Caco-2 (cell line): ENCODE data around the gene CDC42SE2. TPM values are rescaled to one million over a fixed set of nuclear protein-coding genes. Genes with fewer than 3 reads are reported as not detected.

Experiments
- BruUV-seq: library from RNA; stranded (reverse); fragments of 400-500 nt; replicated peaks from 2 replicates; lab custom pipeline; 2021; lab: Mats Ljungman, UMichigan
- CTCF ChIA-PET: fragments of 300-600 bp; sonication (Branson Sonifier 250); formaldehyde crosslinking; loops from one replicate; lab custom pipeline; 2022; ENCODE audit warnings: antibody characterized with exemption; lab: Charles Lee
- POLR2A ChIA-PET: fragments of 300-600 bp; sonication (Branson Sonifier 250); formaldehyde crosslinking; loops from one replicate; lab custom pipeline; 2022; ENCODE audit warnings: antibody characterized with exemption; lab: Charles Lee
- DNase-seq, 2 experiments: peaks; one replicate each; pipeline versions ENCODE4 v3.0.0 to v3.0.0-alpha.2; 2020 to 2022
- H3K27me3 ChIP-seq: replicated peaks from 2 replicates; pipeline ENCODE4 v1.6.0; 2011; ENCODE audit warnings: low read length; ENCODE audit not compliant: control insufficient read depth, insufficient read depth
- H3K36me3 ChIP-seq: 2 replicates; pipeline ENCODE4 v1.5.1; 2011; ENCODE audit warnings: low read length; ENCODE audit not compliant: control insufficient read depth, insufficient read depth
- H3K4me1 ChIP-seq: fragments of 250-450 bp; sonication (Bioruptor Pico); 2 replicates; pipeline ENCODE4 v1.5.1; 2020; ENCODE audit warnings: mild to moderate bottlenecking
- H3K4me3 ChIP-seq: 2 replicates; pipeline ENCODE4 v1.5.1; 2011; ENCODE audit warnings: low read depth, mild to moderate bottlenecking, control low read depth, low read length
- H3K9me3 ChIP-seq: fragments of 250-450 bp; sonication (Bioruptor Pico); 2 replicates; pipeline ENCODE4 v1.5.1; 2020; ENCODE audit warnings: mild to moderate bottlenecking, moderate library complexity
- H3K27ac Mint-ChIP-seq: one replicate; pipeline ENCODE4 v1.8.0; 2022; ENCODE audit warnings: mixed read lengths; ENCODE audit not compliant: unreplicated experiment
- H3K27me3 Mint-ChIP-seq: one replicate; pipeline ENCODE4 v1.8.0; 2022; ENCODE audit warnings: mixed read lengths; ENCODE audit not compliant: insufficient read depth, unreplicated experiment
- H3K36me3 Mint-ChIP-seq: one replicate; pipeline ENCODE4 v1.8.0; 2022; ENCODE audit warnings: mild to moderate bottlenecking, mixed read lengths; ENCODE audit not compliant: insufficient read depth, unreplicated experiment
- H3K4me1 Mint-ChIP-seq: one replicate; pipeline ENCODE4 v1.8.0; 2022; ENCODE audit warnings: low read depth, mixed read lengths; ENCODE audit not compliant: unreplicated experiment
- H3K4me3 Mint-ChIP-seq: one replicate; pipeline ENCODE4 v1.8.0; 2022; ENCODE audit warnings: mild to moderate bottlenecking, moderate library complexity, mixed read lengths; ENCODE audit not compliant: unreplicated experiment
- H3K9me3 Mint-ChIP-seq: one replicate; pipeline ENCODE4 v1.8.0; 2022; ENCODE audit warnings: mixed read lengths; ENCODE audit not compliant: unreplicated experiment
- intact Hi-C: fragments of 100-400 bp; cut with micrococcal nuclease; formaldehyde crosslinking; loops from one replicate; pipeline ENCODE4 v1.10.0; 2022; ENCODE audit not compliant: unreplicated experiment
- total RNA-seq: library from RNA; stranded (reverse); gene quantifications from 2 replicates; pipeline ENCODE4 v1.2.3, GENCODE V29; 2022
- TF ChIP-seq, protein P1 (sequence below), 2 experiments: fragments of 200-600 bp in 1 of 2; IDR thresholded peaks; 1 replicate in 1 of 2; 2 replicates in 1 of 2; pipeline versions ENCODE4 v1.5.1 to v1.8.0; 2011 to 2022; ENCODE audit warnings: antibody characterized with exemption in 1 of 2, control low read depth in 1 of 2, inconsistent platforms in 1 of 2, low read depth in 1 of 2, low read length in 1 of 2, mild to moderate bottlenecking in 1 of 2, moderate library complexity in 1 of 2; ENCODE audit not compliant: insufficient read depth in 1 of 2, severe bottlenecking in 1 of 2, unreplicated experiment in 1 of 2

The CDC42SE2 gene
- total RNA-seq, 1 experiment from 2014 or later = 39.4 TPM

DNA sequence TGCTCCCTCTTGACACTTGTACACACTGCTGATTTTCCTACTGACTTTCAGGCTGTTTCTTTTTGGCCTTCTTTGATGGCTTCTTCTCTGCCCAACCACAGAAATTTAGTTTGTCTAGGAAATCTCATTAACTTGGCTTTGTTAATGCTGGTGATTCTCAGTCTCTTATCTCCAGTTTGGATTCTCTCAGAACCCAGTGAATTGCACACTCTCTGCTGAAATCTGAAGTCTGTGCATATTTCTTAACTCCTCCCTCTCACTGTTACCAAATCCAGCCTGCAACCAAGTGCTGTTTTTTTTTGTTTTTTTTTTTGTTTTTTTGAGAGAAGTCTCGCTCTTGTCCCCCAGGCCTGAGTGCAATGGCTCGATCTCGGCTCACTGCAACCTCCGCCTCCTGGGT, 117.2 kb downstream of the CDC42SE2 start:
- TF ChIP-seq, protein P1, sequence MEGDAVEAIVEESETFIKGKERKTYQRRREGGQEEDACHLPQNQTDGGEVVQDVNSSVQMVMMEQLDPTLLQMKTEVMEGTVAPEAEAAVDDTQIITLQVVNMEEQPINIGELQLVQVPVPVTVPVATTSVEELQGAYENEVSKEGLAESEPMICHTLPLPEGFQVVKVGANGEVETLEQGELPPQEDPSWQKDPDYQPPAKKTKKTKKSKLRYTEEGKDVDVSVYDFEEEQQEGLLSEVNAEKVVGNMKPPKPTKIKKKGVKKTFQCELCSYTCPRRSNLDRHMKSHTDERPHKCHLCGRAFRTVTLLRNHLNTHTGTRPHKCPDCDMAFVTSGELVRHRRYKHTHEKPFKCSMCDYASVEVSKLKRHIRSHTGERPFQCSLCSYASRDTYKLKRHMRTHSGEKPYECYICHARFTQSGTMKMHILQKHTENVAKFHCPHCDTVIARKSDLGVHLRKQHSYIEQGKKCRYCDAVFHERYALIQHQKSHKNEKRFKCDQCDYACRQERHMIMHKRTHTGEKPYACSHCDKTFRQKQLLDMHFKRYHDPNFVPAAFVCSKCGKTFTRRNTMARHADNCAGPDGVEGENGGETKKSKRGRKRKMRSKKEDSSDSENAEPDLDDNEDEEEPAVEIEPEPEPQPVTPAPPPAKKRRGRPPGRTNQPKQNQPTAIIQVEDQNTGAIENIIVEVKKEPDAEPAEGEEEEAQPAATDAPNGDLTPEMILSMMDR (IDR thresholded peaks at IDR 0.05; ENCODE audit: insufficient read depth in 1 of 2, low read depth in 1 of 2, low read length in 1 of 2, severe bottlenecking in 1 of 2, unreplicated experiment in 1 of 2) = no peak
- Mint-ChIP-seq H3K4me1 (peaks cover 8% of the 10 kb centered on the region), H3K36me3 (peaks cover 21% of the 10 kb centered on the region), H3K27ac (no peak overlapping the region), H3K9me3 (no peaks in the 10 kb centered on the region), H3K4me3 (no peak overlapping the region), H3K27me3 (no peaks in the 10 kb centered on the region)
- no TSS peak for BruUV-seq
- Histone ChIP-seq H3K9me3 (no peaks in the 10 kb centered on the region), H3K4me3 (no peak overlapping the region), H3K4me1 (peaks cover 9% of the 10 kb centered on the region; the same call in 1 of the 2 replicates), H3K27me3 (no peaks in the 10 kb centered on the region), H3K36me3 (no peaks in the 10 kb centered on the region; the same call in 1 of the 2 replicates)
- ChIA-PET POLR2A (no interaction called here), CTCF (interaction anchor here (1.3 kb wide), 2 partner anchors 117 to 216 kb away, joined by 6 to 9 read pairs; partner anchors contain the start of genes CDC42SE2 and HINT1)
- intact Hi-C loops = no loop called here
- no peak for DNase-seq

DNA sequence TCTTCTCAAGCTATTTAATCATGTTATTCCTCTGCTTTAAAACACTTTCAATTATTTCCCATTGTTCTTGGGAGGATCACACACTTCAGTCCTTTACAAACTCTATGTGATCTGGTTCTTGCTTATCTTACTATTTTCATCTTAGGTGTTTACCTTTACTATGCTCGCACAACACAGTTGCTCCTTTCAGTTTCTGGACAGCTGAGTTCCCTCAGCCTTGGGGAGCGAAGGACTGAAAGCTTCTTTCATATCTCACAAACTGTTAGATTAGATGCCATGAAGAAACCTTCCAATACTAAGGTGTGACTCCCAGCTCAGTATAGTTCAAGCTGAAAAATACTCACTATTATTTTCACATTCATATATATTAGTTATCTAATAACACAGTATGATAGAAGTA, 117.9 kb downstream of the CDC42SE2 start:
- H3K4me1 Mint-ChIP-seq = peaks cover 8% of the 10 kb centered on the region
- DNase-seq = no peak
- Histone ChIP-seq H3K27me3 (no peaks in the 10 kb centered on the region), H3K4me3 (no peak overlapping the region), H3K9me3 (no peaks in the 10 kb centered on the region), H3K36me3 (no peaks in the 10 kb centered on the region; the same call in 1 of the 2 replicates), H3K4me1 (peaks cover 9% of the 10 kb centered on the region; the same call in 1 of the 2 replicates)
- no peak overlapping the region for H3K27ac Mint-ChIP-seq
- CTCF ChIA-PET = interaction anchor here (0.6 to 1.3 kb wide), 6 partner anchors 69 to 217 kb away, joined by 3 to 9 read pairs (median 5); partner anchors contain the start of genes CDC42SE2 and HINT1
- H3K27me3 Mint-ChIP-seq = no peaks in the 10 kb centered on the region
- H3K36me3 Mint-ChIP-seq = peaks cover 23% of the 10 kb centered on the region
- POLR2A ChIA-PET = no interaction called here
- no peaks in the 10 kb centered on the region for H3K9me3 Mint-ChIP-seq
- intact Hi-C loops = loop anchor here (1.0 to 2.0 kb wide), 5 partner anchors 93 to 230 kb away; partner anchors contain the start of gene HINT1
- TF ChIP-seq, protein P1 (IDR thresholded peaks at IDR 0.05; ENCODE audit: insufficient read depth in 1 of 2, low read depth in 1 of 2, low read length in 1 of 2, severe bottlenecking in 1 of 2, unreplicated experiment in 1 of 2) = no peak
- H3K4me3 Mint-ChIP-seq = no peak overlapping the region
- no TSS peak for BruUV-seq

DNA sequence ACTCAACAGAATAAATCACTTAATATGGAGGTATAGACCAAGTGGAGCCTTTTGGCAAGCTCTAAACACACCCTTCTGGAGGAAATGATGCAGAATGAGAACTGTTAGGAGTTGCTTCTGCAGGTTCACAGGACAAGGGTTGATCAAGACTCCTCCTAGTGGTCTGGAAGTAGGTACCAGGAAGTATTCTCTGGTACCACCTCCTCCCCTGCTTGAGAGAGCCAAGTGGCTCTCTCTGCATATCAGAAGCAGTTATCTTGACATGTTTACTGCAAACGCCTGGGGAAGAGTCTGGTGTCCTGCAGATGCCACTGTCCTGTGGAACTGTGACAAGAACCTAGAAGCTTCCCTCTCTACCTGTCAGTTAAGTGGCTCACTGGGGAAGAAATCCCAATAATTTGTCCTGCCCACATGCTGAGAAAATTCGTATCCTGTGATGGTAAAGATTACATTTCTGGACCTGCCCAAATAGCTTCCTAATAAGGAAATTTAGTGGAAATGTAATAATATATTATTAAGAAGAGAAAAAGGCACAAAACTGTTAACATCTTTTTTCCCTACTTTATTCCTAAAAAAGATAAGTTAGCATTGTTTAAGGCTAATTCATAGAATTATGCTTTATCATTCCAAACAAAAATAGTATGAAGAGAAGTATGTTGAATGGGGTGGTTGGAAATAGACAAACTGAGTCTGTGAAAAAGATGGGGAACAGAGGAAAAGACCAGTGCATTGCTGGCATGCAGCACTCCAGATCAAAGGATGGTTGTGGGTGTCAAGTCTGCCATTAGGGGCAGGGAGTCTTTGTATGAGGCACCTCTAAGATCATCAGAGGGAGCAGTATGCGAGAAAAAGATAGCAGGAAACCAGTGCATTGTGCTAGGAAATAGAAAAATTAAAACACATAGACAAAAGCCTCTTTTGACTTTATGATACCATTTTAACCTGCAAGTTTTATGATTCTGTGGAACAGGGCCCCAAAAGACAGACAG, 118.8 kb downstream of the CDC42SE2 start:
- intact Hi-C loops = loop anchor here (1.0 to 2.0 kb wide), 5 partner anchors 94 to 231 kb away; partner anchors contain the start of gene HINT1
- Histone ChIP-seq H3K4me3 (no peak overlapping the region), H3K9me3 (no peaks in the 10 kb centered on the region), H3K27me3 (no peaks in the 10 kb centered on the region), H3K4me1 (peaks cover 9% of the 10 kb centered on the region; the same call in 1 of the 2 replicates), H3K36me3 (no peaks in the 10 kb centered on the region; the same call in 1 of the 2 replicates)
- Mint-ChIP-seq H3K27me3 (no peaks in the 10 kb centered on the region), H3K4me3 (no peak overlapping the region), H3K27ac (no peak overlapping the region), H3K9me3 (no peaks in the 10 kb centered on the region), H3K36me3 (peaks cover 23% of the 10 kb centered on the region), H3K4me1 (peaks cover 8% of the 10 kb centered on the region)
- CTCF ChIA-PET = interaction anchor here (0.6 to 1.3 kb wide), 6 partner anchors 70 to 217 kb away, joined by 3 to 9 read pairs (median 5); partner anchors contain the start of genes CDC42SE2 and HINT1
- BruUV-seq = no TSS peak
- POLR2A ChIA-PET = no interaction called here
- TF ChIP-seq, protein P1 (IDR thresholded peaks at IDR 0.05; ENCODE audit: insufficient read depth in 1 of 2, low read depth in 1 of 2, low read length in 1 of 2, severe bottlenecking in 1 of 2, unreplicated experiment in 1 of 2) = peak; percentile 63 to 81
- peak; percentile 57 to 63 for DNase-seq
